Karpas-422 (cell line): ENCODE data around the gene AQP1. TPM values are rescaled to one million over a fixed set of nuclear protein-coding genes. Genes with fewer than 3 reads are reported as not detected.
A peak's percentile ranks its signal among the peaks of the same experiment; 100 is the strongest.

ENCODE experiments used
- DNase-seq: peaks from one replicate; pipeline ENCODE4 v3.0.0-alpha.2; 2015
- H2AFZ ChIP-seq: fragments of 200-600 bp; sonication (generic); 2 replicates; pipeline ENCODE4 v1.6.1; 2014; ENCODE audit warnings: antibody characterized with exemption, low read length, mixed read lengths
- H3K27ac ChIP-seq: fragments of 200-600 bp; sonication (generic); 2 replicates; pipeline ENCODE4 v1.5.1; 2014; ENCODE audit warnings: mild to moderate bottlenecking, low read length, moderate library complexity
- H3K27me3 ChIP-seq: fragments of 200-600 bp; sonication (generic); 2 replicates; pipeline ENCODE4 v1.6.1; 2014; ENCODE audit warnings: low read length, mixed read lengths
- H3K36me3 ChIP-seq: fragments of 200-600 bp; sonication (generic); 2 replicates; pipeline ENCODE4 v1.6.1; 2014; ENCODE audit warnings: low read length, mixed read lengths; ENCODE audit not compliant: insufficient read depth
- H3K4me1 ChIP-seq: fragments of 200-600 bp; sonication (generic); 2 replicates; pipeline ENCODE4 v1.6.1; 2014; ENCODE audit warnings: mild to moderate bottlenecking, low read length, mixed read lengths
- H3K4me2 ChIP-seq: fragments of 200-600 bp; sonication (generic); 2 replicates; pipeline ENCODE4 v1.6.1; 2014; ENCODE audit warnings: low read length, low read depth, mild to moderate bottlenecking; ENCODE audit not compliant: poor library complexity, severe bottlenecking
- H3K4me3 ChIP-seq: fragments of 200-600 bp; sonication (generic); 2 replicates; pipeline ENCODE4 v1.5.1; 2014; ENCODE audit warnings: mild to moderate bottlenecking, antibody characterized with exemption, low read length, mixed read lengths
- H3K79me2 ChIP-seq: fragments of 200-600 bp; sonication (generic); 2 replicates; pipeline ENCODE4 v1.6.1; 2014; ENCODE audit warnings: mild to moderate bottlenecking, low read length, mixed read lengths
- H3K9ac ChIP-seq: fragments of 200-600 bp; sonication (generic); 2 replicates; pipeline ENCODE4 v1.6.0; 2014; ENCODE audit warnings: low read length
- H3K9me2 ChIP-seq: fragments of 200-600 bp; sonication (generic), shearing (Covaris generic); replicated peaks from 2 replicates; pipeline ENCODE4 v1.6.0; 2014; ENCODE audit warnings: mild to moderate bottlenecking, low read length, moderate library complexity; ENCODE audit not compliant: insufficient read depth
- H3K9me3 ChIP-seq: fragments of 300-700, 200-600 bp; sonication (generic); 2 replicates; pipeline ENCODE4 v1.6.1; 2014; ENCODE audit warnings: low read length, mixed read lengths
- H4K20me1 ChIP-seq: fragments of 200-600 bp; sonication (generic); 2 replicates; pipeline ENCODE4 v1.6.1; 2014; ENCODE audit warnings: mild to moderate bottlenecking, antibody characterized with exemption, low read length, low read depth; ENCODE audit not compliant: insufficient read depth
- total RNA-seq: library from RNA; depleted of rRNA; stranded (reverse); fragments of >200 nt; shearing (Covaris generic); gene quantifications from 2 replicates; pipeline ENCODE4 v1.2.3, GENCODE V29; 2014; ENCODE audit warnings: low replicate concordance

AQP1 gene
- total RNA-seq, 1 experiment from 2014 or later = 0.82 TPM

DNA sequence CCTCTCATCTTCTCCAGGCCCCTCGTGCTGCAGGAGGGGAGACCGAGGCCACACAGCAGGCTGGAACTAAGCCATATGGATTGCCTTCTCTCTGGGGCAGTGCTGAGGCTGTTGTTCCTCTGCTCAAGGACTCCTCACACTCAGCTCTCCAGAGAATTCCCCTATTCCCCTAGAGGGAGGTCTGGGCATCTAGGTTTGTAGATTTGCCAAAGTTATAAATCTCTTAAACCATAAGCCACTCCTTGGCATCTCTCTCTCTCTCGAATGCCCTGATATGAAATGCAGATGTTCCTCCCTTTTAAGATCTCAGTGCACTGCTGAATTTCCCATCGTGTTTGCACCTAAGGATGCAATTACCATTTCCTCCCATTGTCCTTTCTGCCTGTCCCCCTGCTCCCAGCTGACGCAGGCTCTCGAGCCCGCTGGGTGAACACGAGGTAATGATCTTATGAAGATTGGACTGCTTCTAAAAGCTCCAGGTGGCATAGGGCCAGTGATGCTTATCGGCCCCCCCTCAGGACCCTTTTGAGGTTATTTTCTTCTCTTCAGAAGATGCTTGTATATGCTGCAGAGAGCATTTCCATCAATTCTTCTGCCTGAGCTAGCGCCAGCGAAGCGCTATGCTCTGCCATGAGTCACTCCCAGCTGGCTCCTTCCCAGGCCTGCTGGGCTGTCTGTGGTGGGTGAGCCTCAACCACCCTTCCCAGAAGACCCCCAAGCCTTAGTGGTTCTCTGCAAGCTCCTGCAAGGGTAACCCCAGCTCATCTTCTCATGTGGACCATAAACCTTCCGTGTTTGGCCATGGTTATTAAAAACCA is 41.6 kb upstream of the AQP1 start:
- H3K9ac ChIP-seq = no peak overlapping the region
- H3K27me3 ChIP-seq = no peaks in the 10 kb centered on the region
- no peaks in the 10 kb centered on the region for H3K79me2 ChIP-seq
- H3K9me3 ChIP-seq = no peaks in the 10 kb centered on the region
- no peak for DNase-seq
- no peaks in the 10 kb centered on the region for H4K20me1 ChIP-seq
- no peak overlapping the region for H3K4me2 ChIP-seq
- H3K36me3 ChIP-seq = no peaks in the 10 kb centered on the region; the same call in 1 of the 2 replicates
- H3K27ac ChIP-seq = no peak overlapping the region
- no peak overlapping the region for H3K4me3 ChIP-seq
- no peak overlapping the region for H2AFZ ChIP-seq
- no peaks in the 10 kb centered on the region for H3K9me2 ChIP-seq
- H3K4me1 ChIP-seq = peaks cover 56% of the 10 kb centered on the region

DNA sequence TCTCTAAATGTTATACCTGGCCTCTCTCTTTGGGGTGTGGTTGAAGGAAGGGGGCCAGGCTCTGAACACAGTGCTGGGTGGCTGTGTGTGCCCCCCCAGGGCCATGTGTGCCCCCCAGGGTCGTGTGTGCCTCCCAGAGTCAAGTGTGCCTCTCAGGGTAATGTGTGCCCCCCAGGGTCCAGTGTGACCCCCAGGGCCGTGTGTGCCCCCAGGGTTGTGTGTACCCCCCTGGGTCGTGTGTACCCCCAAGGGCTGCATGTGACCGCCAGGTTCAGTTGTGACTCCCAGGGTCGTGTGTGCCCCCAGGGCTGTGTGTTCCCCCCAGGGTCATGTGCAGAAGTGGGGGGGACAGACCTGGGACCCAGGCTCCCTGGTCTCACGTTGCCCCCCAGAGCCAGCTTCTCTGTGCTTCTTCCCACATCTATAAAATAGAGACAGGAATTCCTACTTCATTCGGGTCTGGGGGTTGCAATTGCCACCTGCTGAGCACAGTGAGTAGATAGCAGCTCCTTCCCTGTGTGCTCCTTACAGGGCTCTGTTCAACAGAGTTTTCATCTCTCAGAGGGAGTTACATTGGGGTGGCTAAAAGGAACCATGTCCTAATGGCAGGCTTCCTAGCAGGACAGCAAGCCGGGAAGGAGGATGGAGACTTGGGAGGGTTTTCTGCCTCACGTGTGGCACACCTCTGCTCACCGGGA is 40.7 kb upstream of the AQP1 start:
- no peak overlapping the region for H3K4me3 ChIP-seq
- H3K9me3 ChIP-seq = no peaks in the 10 kb centered on the region
- H3K4me2 ChIP-seq = no peak overlapping the region
- H3K36me3 ChIP-seq = no peaks in the 10 kb centered on the region; the same call in 1 of the 2 replicates
- H3K27me3 ChIP-seq = no peaks in the 10 kb centered on the region
- no peaks in the 10 kb centered on the region for H3K79me2 ChIP-seq
- no peak overlapping the region for H2AFZ ChIP-seq
- H4K20me1 ChIP-seq = no peaks in the 10 kb centered on the region
- no peaks in the 10 kb centered on the region for H3K9me2 ChIP-seq
- peaks cover 66% of the 10 kb centered on the region for H3K4me1 ChIP-seq
- no peak overlapping the region for H3K9ac ChIP-seq
- H3K27ac ChIP-seq = no peak overlapping the region
- DNase-seq = no peak

DNA sequence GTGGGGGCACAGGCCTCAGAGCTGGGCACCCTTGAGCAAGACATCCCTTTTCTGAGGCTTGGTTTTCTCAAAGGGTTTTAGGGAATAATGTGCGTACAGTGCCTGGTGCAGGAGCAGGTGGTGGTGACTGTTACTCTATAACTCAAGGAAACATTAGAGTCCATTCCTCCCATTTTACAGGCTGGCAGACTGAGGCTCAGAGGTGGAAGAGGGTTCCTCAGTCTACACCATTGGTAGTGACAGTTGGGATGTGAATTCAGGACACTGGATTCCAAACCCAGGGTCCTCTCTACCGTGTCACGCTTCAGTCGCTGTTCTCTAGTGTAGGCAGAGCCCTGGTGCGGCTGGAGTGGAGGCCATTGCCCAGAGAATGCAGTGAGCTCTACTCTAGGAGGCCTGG is 40.0 kb upstream of the AQP1 start:
- no peaks in the 10 kb centered on the region; the same call in 1 of the 2 replicates for H3K36me3 ChIP-seq
- H3K27me3 ChIP-seq = no peaks in the 10 kb centered on the region
- H3K27ac ChIP-seq = no peak overlapping the region
- H3K4me3 ChIP-seq = no peak overlapping the region
- H3K4me1 ChIP-seq = peaks cover 73% of the 10 kb centered on the region
- H4K20me1 ChIP-seq = no peaks in the 10 kb centered on the region
- H3K9ac ChIP-seq = no peak overlapping the region
- peak overlapping the region; percentile 63 for H3K4me2 ChIP-seq
- DNase-seq = no peak
- H3K79me2 ChIP-seq = no peaks in the 10 kb centered on the region
- H3K9me3 ChIP-seq = no peaks in the 10 kb centered on the region
- no peaks in the 10 kb centered on the region for H3K9me2 ChIP-seq
- H2AFZ ChIP-seq = no peak overlapping the region

DNA sequence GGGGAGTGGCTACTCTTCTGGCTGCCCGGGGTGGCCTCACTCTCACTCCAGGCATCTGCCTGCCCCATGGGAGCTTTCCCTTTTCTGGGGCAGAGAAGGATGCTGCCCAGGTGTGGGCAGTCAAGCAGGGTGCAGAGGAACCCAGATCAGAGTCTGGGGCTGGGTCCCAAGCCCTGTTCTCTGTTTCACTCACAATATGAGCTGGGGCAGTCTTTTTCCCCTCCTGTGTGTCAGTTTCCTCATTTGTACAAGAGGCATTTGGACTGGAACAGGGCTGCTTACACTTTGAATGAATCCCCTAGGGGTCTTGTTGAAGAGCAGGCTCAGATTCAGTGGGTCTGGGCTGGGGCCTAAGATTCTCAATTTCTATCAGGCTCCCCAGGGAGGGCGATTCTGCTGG is 38.4 kb upstream of the AQP1 start:
- no peaks in the 10 kb centered on the region for H3K79me2 ChIP-seq
- H3K4me1 ChIP-seq = peaks cover 73% of the 10 kb centered on the region
- peak overlapping the region; percentile 86 for H3K27ac ChIP-seq
- no peaks in the 10 kb centered on the region for H3K9me2 ChIP-seq
- H4K20me1 ChIP-seq = no peaks in the 10 kb centered on the region
- peak overlapping the region; percentile 63 for H3K4me2 ChIP-seq
- peak overlapping the region; percentile 21 for H2AFZ ChIP-seq
- DNase-seq = peak; percentile 88
- no peaks in the 10 kb centered on the region for H3K27me3 ChIP-seq
- peak overlapping the region; percentile 51 for H3K9ac ChIP-seq
- no peaks in the 10 kb centered on the region for H3K9me3 ChIP-seq
- no peaks in the 10 kb centered on the region; the same call in 1 of the 2 replicates for H3K36me3 ChIP-seq
- H3K4me3 ChIP-seq = peak overlapping the region; percentile 37

DNA sequence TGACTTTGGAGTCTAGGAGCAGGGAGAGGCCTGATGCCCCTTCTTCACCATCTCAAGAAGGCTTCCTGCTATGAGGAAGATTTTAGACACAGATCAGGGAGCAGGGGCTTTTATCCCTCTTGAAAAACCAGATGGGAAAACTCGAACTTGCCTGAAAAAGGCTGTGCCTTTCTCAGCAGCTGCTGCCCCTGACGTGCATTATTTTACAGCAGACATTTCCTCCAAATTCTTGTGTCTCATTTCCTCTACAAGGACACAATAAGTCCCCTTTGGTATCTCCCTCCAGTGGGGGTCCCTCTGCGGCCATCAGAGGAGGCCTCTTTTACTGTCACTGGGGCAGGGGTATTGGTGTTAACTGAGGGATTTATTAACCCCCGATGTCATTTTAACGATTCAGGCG is 38.0 kb upstream of the AQP1 start:
- Histone ChIP-seq H3K27ac (peak overlapping the region; percentile 86), H3K9me3 (no peaks in the 10 kb centered on the region), H4K20me1 (no peaks in the 10 kb centered on the region), H3K79me2 (no peaks in the 10 kb centered on the region), H3K4me2 (peak overlapping the region; percentile 63), H3K4me3 (peak overlapping the region; percentile 37), H3K27me3 (no peaks in the 10 kb centered on the region), H3K9ac (peak overlapping the region; percentile 51), H3K9me2 (no peaks in the 10 kb centered on the region), H3K4me1 (peaks cover 73% of the 10 kb centered on the region), H3K36me3 (no peaks in the 10 kb centered on the region; the same call in 1 of the 2 replicates), H2AFZ (peak overlapping the region; percentile 21)
- DNase-seq = no peak

DNA sequence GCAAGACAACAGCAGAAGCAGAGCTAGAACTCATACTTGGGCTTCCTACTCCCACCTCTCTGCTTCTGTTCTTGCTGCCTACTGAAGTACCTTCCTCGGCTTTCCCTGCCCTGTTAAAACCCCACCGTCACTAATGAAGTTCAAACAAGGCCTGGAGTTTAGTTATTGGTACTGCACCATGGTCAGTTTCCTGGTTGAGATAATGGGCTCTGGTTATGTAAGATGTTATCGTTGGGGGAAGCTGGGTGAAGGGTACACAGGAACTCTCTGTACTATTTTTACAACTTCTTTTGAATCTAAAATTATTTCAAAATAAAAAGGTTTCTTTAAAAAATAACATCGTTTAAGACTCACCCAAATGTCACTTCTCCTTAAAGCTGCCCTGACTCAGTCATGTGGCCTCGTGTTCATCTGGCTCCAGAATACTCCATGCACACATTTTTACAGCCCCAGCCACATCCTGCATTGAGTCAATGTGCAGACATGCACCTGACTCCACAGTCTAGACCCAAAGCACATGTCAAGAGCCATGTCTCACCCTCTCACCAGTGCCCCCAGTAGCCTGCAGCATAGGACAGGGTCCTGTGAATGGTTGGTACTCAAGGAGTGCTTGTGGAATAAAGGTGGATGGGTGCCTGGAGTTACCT is 36.9 kb upstream of the AQP1 start:
- Histone ChIP-seq H3K27ac (peak overlapping the region; percentile 86; the same call in 1 of the 2 replicates), H3K4me1 (peaks cover 70% of the 10 kb centered on the region), H3K4me3 (no peak overlapping the region), H3K9me2 (no peaks in the 10 kb centered on the region), H4K20me1 (no peaks in the 10 kb centered on the region), H3K27me3 (no peaks in the 10 kb centered on the region), H3K9ac (no peak overlapping the region), H2AFZ (no peak overlapping the region), H3K79me2 (no peaks in the 10 kb centered on the region), H3K4me2 (peak overlapping the region; percentile 63), H3K9me3 (no peaks in the 10 kb centered on the region), H3K36me3 (no peaks in the 10 kb centered on the region; the same call in 1 of the 2 replicates)
- DNase-seq = peak; percentile 69

DNA sequence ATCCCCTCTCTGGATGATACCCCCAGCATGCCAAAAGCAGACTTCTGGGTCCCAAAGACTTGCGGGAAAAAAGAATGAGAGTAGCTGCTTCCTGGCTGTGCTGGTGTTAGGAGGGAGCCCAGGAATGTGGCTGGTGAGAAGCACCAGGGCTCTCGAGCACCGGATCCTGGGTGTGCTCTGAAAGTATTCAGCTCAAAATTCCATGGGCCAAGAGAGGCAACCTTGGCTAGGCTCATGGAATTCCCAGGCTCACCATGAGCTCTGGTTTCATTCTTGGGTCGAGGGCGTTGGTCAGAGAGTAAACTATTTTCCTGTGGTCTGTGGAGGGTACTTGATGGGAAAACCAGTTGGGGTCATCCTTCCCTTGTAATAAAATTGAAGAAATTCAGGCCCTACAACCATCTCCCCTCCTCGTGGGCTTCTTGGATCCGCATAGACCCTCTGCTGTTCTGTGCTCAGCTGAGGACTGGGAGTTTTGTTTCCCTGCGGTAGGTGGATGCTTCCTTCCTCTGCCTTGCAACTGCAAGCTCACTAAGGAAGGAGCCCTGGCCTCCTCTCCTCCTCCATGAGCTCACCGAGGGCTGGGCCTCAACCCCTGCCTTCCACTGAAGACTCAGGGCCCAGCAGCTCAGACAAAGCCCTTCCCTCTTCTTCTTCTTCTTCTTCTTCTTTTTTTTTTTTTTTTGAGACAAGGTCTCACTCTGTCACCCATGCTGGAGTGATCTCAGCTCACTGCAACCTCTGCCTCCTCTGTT is 34.5 kb upstream of the AQP1 start:
- Histone ChIP-seq H3K4me1 (peaks cover 47% of the 10 kb centered on the region), H4K20me1 (no peaks in the 10 kb centered on the region), H3K36me3 (no peaks in the 10 kb centered on the region; the same call in 1 of the 2 replicates), H2AFZ (no peak overlapping the region), H3K9ac (no peak overlapping the region), H3K9me2 (no peaks in the 10 kb centered on the region), H3K79me2 (no peaks in the 10 kb centered on the region), H3K4me3 (no peak overlapping the region), H3K9me3 (no peaks in the 10 kb centered on the region), H3K4me2 (no peak overlapping the region), H3K27ac (no peak overlapping the region), H3K27me3 (no peaks in the 10 kb centered on the region)
- no peak for DNase-seq
